Prostate gland (tissue), 2 donors: ENCODE results near the gene FOXD2.

Experiments used
- POLR2AphosphoS5 ChIP-seq: sonication (generic); formaldehyde crosslinking; IDR thresholded peaks from one replicate; pipeline ENCODE4 v1.6.1; 2017; ENCODE audit warnings: antibody characterized with exemption
- TF ChIP-seq, protein P1 (sequence below), 4 experiments: fragments of 200-600 bp in 2 of 4; fragments of 450-650 bp in 2 of 4; sonication (generic) in 2 of 4; IDR thresholded peaks; 1 replicate in 3 of 4; 2 replicates in 1 of 4; pipeline ENCODE4 v1.5.1; 2016 to 2019; ENCODE audit warnings: antibody characterized with exemption in 4 of 4, mild to moderate bottlenecking in 2 of 4, moderate library complexity in 2 of 4

DNA sequence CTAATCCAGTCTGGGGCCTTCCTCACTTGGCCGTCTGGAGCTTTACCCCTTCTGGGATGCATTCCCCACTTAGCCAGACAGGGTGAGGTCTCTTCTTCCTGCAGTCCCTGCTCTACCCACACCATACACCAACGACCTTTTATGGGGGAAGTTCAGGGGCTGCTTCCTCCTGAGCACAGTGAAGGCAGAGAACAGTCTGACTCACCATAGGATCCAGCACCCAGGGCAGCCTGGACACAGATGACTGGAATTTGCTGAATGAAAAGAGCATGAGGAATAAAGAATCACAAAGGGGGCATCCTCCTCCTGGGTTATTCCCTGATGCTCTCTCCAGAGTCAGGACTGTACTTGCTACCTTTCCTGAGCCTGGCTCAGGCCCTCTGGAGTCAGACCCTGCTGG, 26.4 kb upstream of the FOXD2 start:
- TF ChIP-seq, protein P1, sequence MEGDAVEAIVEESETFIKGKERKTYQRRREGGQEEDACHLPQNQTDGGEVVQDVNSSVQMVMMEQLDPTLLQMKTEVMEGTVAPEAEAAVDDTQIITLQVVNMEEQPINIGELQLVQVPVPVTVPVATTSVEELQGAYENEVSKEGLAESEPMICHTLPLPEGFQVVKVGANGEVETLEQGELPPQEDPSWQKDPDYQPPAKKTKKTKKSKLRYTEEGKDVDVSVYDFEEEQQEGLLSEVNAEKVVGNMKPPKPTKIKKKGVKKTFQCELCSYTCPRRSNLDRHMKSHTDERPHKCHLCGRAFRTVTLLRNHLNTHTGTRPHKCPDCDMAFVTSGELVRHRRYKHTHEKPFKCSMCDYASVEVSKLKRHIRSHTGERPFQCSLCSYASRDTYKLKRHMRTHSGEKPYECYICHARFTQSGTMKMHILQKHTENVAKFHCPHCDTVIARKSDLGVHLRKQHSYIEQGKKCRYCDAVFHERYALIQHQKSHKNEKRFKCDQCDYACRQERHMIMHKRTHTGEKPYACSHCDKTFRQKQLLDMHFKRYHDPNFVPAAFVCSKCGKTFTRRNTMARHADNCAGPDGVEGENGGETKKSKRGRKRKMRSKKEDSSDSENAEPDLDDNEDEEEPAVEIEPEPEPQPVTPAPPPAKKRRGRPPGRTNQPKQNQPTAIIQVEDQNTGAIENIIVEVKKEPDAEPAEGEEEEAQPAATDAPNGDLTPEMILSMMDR (IDR thresholded peaks at IDR 0.05), result no peak
- no peak for TF ChIP-seq POLR2AphosphoS5
